GM21526 (cell line): Measurements from ENCODE around the gene KRTAP24-1.

Experiments used
- ATAC-seq: cut with Tn5 transposase; IDR thresholded peaks from one replicate; pipeline ENCODE4 v1.9.1; 2021; ENCODE audit warnings: moderate library complexity; ENCODE audit not compliant: unreplicated experiment, low FRiP score

Gene KRTAP24-1

GRCh38 chr21:30282850-30283249 is at the start of gene KRTAP24-1:
TSS of gene KRTAP24-1 (minus strand) at chr21:30282950. CDS start at chr21:30282932, 18 bp downstream.
- ATAC-seq: no peak

- ATAC-seq: no peak
These were observed 46.6 kb upstream of the KRTAP24-1 start for GRCh38 chr21:30329203-30329875.

- ATAC-seq: no peak
These were observed 43.6 kb upstream of the KRTAP24-1 start for GRCh38 chr21:30326390-30326789.

GRCh38 chr21:30320215-30320614 is 37.5 kb upstream of the KRTAP24-1 start, which contains the start of gene KRTAP26-1:
TSS of gene KRTAP26-1 (minus strand) at chr21:30320315. CDS start at chr21:30320035, 280 bp downstream.
- ATAC-seq: no peak

- ATAC-seq: no peak
These were observed 33.0 kb upstream of the KRTAP24-1 start for GRCh38 chr21:30315701-30316100.

- no peak for ATAC-seq
These were observed 24.1 kb upstream of the KRTAP24-1 start for GRCh38 chr21:30306884-30307283.

- no peak for ATAC-seq
These were observed 22.4 kb upstream of the KRTAP24-1 start for GRCh38 chr21:30305136-30305535.

- ATAC-seq: no peak
These were observed 6.5 kb upstream of the KRTAP24-1 start, which contains the start of gene KRTAP25-1 for GRCh38 chr21:30289215-30289614. TSS of gene KRTAP25-1 (minus strand) at chr21:30289514. CDS start at chr21:30289490, 24 bp downstream.

- no peak for ATAC-seq
These were observed 11.1 kb downstream of the KRTAP24-1 start for GRCh38 chr21:30271611-30272010.

GRCh38 chr21:30271156-30271555 is 11.6 kb downstream of the KRTAP24-1 start:
- ATAC-seq: no peak

- no peak for ATAC-seq
These were observed 12.8 kb downstream of the KRTAP24-1 start for GRCh38 chr21:30269803-30270530.

GRCh38 chr21:30268608-30269197 is 14.0 kb downstream of the KRTAP24-1 start:
- ATAC-seq: no peak

GRCh38 chr21:30257773-30258172 is 25.0 kb downstream of the KRTAP24-1 start:
- ATAC-seq: no peak

- no peak for ATAC-seq
These were observed 26.6 kb downstream of the KRTAP24-1 start for GRCh38 chr21:30256100-30256499.

GRCh38 chr21:30255679-30256078 is 27.1 kb downstream of the KRTAP24-1 start:
- no peak for ATAC-seq

- ATAC-seq: no peak
These were observed 31.0 kb downstream of the KRTAP24-1 start for GRCh38 chr21:30251781-30252180.

- no peak for ATAC-seq
These were observed 32.8 kb downstream of the KRTAP24-1 start for GRCh38 chr21:30249936-30250335.

GRCh38 chr21:30248844-30249243 is 33.9 kb downstream of the KRTAP24-1 start:
- no peak for ATAC-seq

GRCh38 chr21:30245061-30245460 is 37.7 kb downstream of the KRTAP24-1 start:
- no peak for ATAC-seq

- no peak for ATAC-seq
These were observed 39.1 kb downstream of the KRTAP24-1 start for GRCh38 chr21:30243691-30244090.

GRCh38 chr21:30240661-30241060 is 42.1 kb downstream of the KRTAP24-1 start:
- no peak for ATAC-seq
